SH-SY5Y (cell line): ENCODE data around the gene CD209.

Experiments
- GATA2 ChIP-seq: IDR thresholded peaks from 2 replicates; pipeline ENCODE4 v1.6.1; 2011; ENCODE audit warnings: mild to moderate bottlenecking, low read depth, low read length
- GATA3 ChIP-seq: IDR thresholded peaks from 2 replicates; pipeline ENCODE4 v1.6.1; 2011; ENCODE audit warnings: low read depth, mild to moderate bottlenecking, low read length, moderate library complexity

- TF ChIP-seq GATA2 (no peak), GATA3 (no peak)
Observed at GRCh38 chr19:7792281-7792680, 44.9 kb upstream of the CD209 start.
